ENCODE data around the gene EXTL2.
"Not testable (repeated sequence)": the region's sequence is repeated elsewhere in the genome, so short reads cannot be mapped to it uniquely, and the experiment has no call there.

The EXTL2 gene

GRCh38 chr1:100904528-100904927, 9.9 kb upstream of the EXTL2 start:
- Histone ChIP-seq H3K9me3 (ENCODE audit: control insufficient read depth, low read length) (no peaks in the 10 kb centered on the region), H3K4me3 (ENCODE audit: insufficient read depth, low read depth, low read length, poor library complexity, severe bottlenecking) (no peak overlapping the region), H3K36me3 (ENCODE audit: control insufficient read depth, insufficient read depth, low read length) (peaks cover 53% of the 10 kb centered on the region), H3K4me1 (ENCODE audit: control insufficient read depth, insufficient read depth, low read length, poor library complexity, severe bottlenecking) (no peaks in the 10 kb centered on the region), H3K27ac (ENCODE audit: insufficient read depth, low read length, poor library complexity, severe bottlenecking) (no peak overlapping the region), H3K27me3 (replicated peaks; ENCODE audit: control insufficient read depth, insufficient read depth, low read length, poor library complexity, severe bottlenecking) (no peaks in the 10 kb centered on the region)
- DNase-seq = no peak

- Histone ChIP-seq H3K27ac (ENCODE audit: insufficient read depth, low read length, poor library complexity, severe bottlenecking) (no peak overlapping the region), H3K9me3 (ENCODE audit: control insufficient read depth, low read length) (no peaks in the 10 kb centered on the region), H3K36me3 (ENCODE audit: control insufficient read depth, insufficient read depth, low read length) (peaks cover 50% of the 10 kb centered on the region), H3K4me3 (ENCODE audit: insufficient read depth, low read depth, low read length, poor library complexity, severe bottlenecking) (no peak overlapping the region), H3K27me3 (replicated peaks; ENCODE audit: control insufficient read depth, insufficient read depth, low read length, poor library complexity, severe bottlenecking) (no peaks in the 10 kb centered on the region), H3K4me1 (ENCODE audit: control insufficient read depth, insufficient read depth, low read length, poor library complexity, severe bottlenecking) (no peaks in the 10 kb centered on the region)
- no peak for DNase-seq
Measured at GRCh38 chr1:100903777-100904176, 9.1 kb upstream of the EXTL2 start.

GRCh38 chr1:100902365-100902764, 7.7 kb upstream of the EXTL2 start:
- no peak for DNase-seq
- Histone ChIP-seq H3K4me1 (ENCODE audit: control insufficient read depth, insufficient read depth, low read length, poor library complexity, severe bottlenecking) (peaks cover 13% of the 10 kb centered on the region), H3K36me3 (ENCODE audit: control insufficient read depth, insufficient read depth, low read length) (peaks cover 41% of the 10 kb centered on the region), H3K9me3 (ENCODE audit: control insufficient read depth, low read length) (no peaks in the 10 kb centered on the region), H3K27ac (ENCODE audit: insufficient read depth, low read length, poor library complexity, severe bottlenecking) (no peak overlapping the region), H3K4me3 (ENCODE audit: insufficient read depth, low read depth, low read length, poor library complexity, severe bottlenecking) (no peak overlapping the region), H3K27me3 (replicated peaks; ENCODE audit: control insufficient read depth, insufficient read depth, low read length, poor library complexity, severe bottlenecking) (no peaks in the 10 kb centered on the region)

- peak; percentile 53 to 64 (median 59) for DNase-seq
- Histone ChIP-seq H3K27me3 (replicated peaks; ENCODE audit: control insufficient read depth, insufficient read depth, low read length, poor library complexity, severe bottlenecking) (no peaks in the 10 kb centered on the region), H3K36me3 (ENCODE audit: control insufficient read depth, insufficient read depth, low read length) (peaks cover 15% of the 10 kb centered on the region), H3K27ac (ENCODE audit: insufficient read depth, low read length, poor library complexity, severe bottlenecking) (peak overlapping the region; percentile 100), H3K4me1 (ENCODE audit: control insufficient read depth, insufficient read depth, low read length, poor library complexity, severe bottlenecking) (peaks cover 22% of the 10 kb centered on the region), H3K9me3 (ENCODE audit: control insufficient read depth, low read length) (no peaks in the 10 kb centered on the region), H3K4me3 (ENCODE audit: insufficient read depth, low read depth, low read length, poor library complexity, severe bottlenecking) (peak overlapping the region; percentile 90)
Measured at GRCh38 chr1:100896481-100896982, 1.9 kb upstream of the EXTL2 start.

- peak within 1 kb of the TSS; percentile 90 for H3K4me3 ChIP-seq (ENCODE audit: insufficient read depth, low read depth, low read length, poor library complexity, severe bottlenecking)
- H3K27ac ChIP-seq (ENCODE audit: insufficient read depth, low read length, poor library complexity, severe bottlenecking) = peak within 1 kb of the TSS; percentile 100
- no peaks in the 10 kb centered on the region for H3K27me3 ChIP-seq (replicated peaks; ENCODE audit: control insufficient read depth, insufficient read depth, low read length, poor library complexity, severe bottlenecking)
- no peaks in the 10 kb centered on the region for H3K9me3 ChIP-seq (ENCODE audit: control insufficient read depth, low read length)
- H3K36me3 ChIP-seq (ENCODE audit: control insufficient read depth, insufficient read depth, low read length) = peaks cover 11% of the 10 kb centered on the region
- DNase-seq = peak; percentile 96 to 97 (median 97)
- H3K4me1 ChIP-seq (ENCODE audit: control insufficient read depth, insufficient read depth, low read length, poor library complexity, severe bottlenecking) = peaks cover 22% of the 10 kb centered on the region
Measured at GRCh38 chr1:100895540-100896480, 1.2 kb upstream of the EXTL2 start, which contains the start of gene SLC30A7. Gene SLC30A7 (plus strand): TSS chr1:100896090. CDS start chr1:100896263, 173 bp downstream.

GRCh38 chr1:100893718-100894117, 924 bp downstream of the EXTL2 start:
- Histone ChIP-seq H3K27me3 (replicated peaks; ENCODE audit: control insufficient read depth, insufficient read depth, low read length, poor library complexity, severe bottlenecking) (no peaks in the 10 kb centered on the region), H3K4me1 (ENCODE audit: control insufficient read depth, insufficient read depth, low read length, poor library complexity, severe bottlenecking) (peaks cover 22% of the 10 kb centered on the region), H3K9me3 (ENCODE audit: control insufficient read depth, low read length) (no peaks in the 10 kb centered on the region), H3K27ac (ENCODE audit: insufficient read depth, low read length, poor library complexity, severe bottlenecking) (no peak overlapping the region), H3K36me3 (ENCODE audit: control insufficient read depth, insufficient read depth, low read length) (no peaks in the 10 kb centered on the region), H3K4me3 (ENCODE audit: insufficient read depth, low read depth, low read length, poor library complexity, severe bottlenecking) (no peak overlapping the region)
- no peak for DNase-seq

GRCh38 chr1:100892554-100892953, 2.1 kb downstream of the EXTL2 start:
- no peak overlapping the region for H3K27ac ChIP-seq (ENCODE audit: insufficient read depth, low read length, poor library complexity, severe bottlenecking)
- H3K27me3 ChIP-seq (replicated peaks; ENCODE audit: control insufficient read depth, insufficient read depth, low read length, poor library complexity, severe bottlenecking) = no peaks in the 10 kb centered on the region
- DNase-seq = no peak
- no peaks in the 10 kb centered on the region for H3K9me3 ChIP-seq (ENCODE audit: control insufficient read depth, low read length)
- peaks cover 10% of the 10 kb centered on the region for H3K4me1 ChIP-seq (ENCODE audit: control insufficient read depth, insufficient read depth, low read length, poor library complexity, severe bottlenecking)
- no peaks in the 10 kb centered on the region for H3K36me3 ChIP-seq (ENCODE audit: control insufficient read depth, insufficient read depth, low read length)
- H3K4me3 ChIP-seq (ENCODE audit: insufficient read depth, low read depth, low read length, poor library complexity, severe bottlenecking) = no peak overlapping the region

GRCh38 chr1:100891380-100891779, 3.3 kb downstream of the EXTL2 start:
- Histone ChIP-seq H3K4me3 (ENCODE audit: insufficient read depth, low read depth, low read length, poor library complexity, severe bottlenecking) (no peak overlapping the region), H3K9me3 (ENCODE audit: control insufficient read depth, low read length) (no peaks in the 10 kb centered on the region), H3K36me3 (ENCODE audit: control insufficient read depth, insufficient read depth, low read length) (no peaks in the 10 kb centered on the region), H3K27ac (ENCODE audit: insufficient read depth, low read length, poor library complexity, severe bottlenecking) (no peak overlapping the region), H3K4me1 (ENCODE audit: control insufficient read depth, insufficient read depth, low read length, poor library complexity, severe bottlenecking) (peaks cover 4% of the 10 kb centered on the region), H3K27me3 (replicated peaks; ENCODE audit: control insufficient read depth, insufficient read depth, low read length, poor library complexity, severe bottlenecking) (no peaks in the 10 kb centered on the region)
- DNase-seq = no peak

- not testable (repeated sequence) for DNase-seq; H3K4me3 ChIP-seq (ENCODE audit: insufficient read depth, low read depth, low read length, poor library complexity, severe bottlenecking); H3K9me3 ChIP-seq (ENCODE audit: control insufficient read depth, low read length); H3K4me1 ChIP-seq (ENCODE audit: control insufficient read depth, insufficient read depth, low read length, poor library complexity, severe bottlenecking); H3K36me3 ChIP-seq (ENCODE audit: control insufficient read depth, insufficient read depth, low read length); H3K27me3 ChIP-seq (replicated peaks; ENCODE audit: control insufficient read depth, insufficient read depth, low read length, poor library complexity, severe bottlenecking); H3K27ac ChIP-seq (ENCODE audit: insufficient read depth, low read length, poor library complexity, severe bottlenecking)
Measured at GRCh38 chr1:100889869-100890482, 4.7 kb downstream of the EXTL2 start.

GRCh38 chr1:100889007-100889406, 5.6 kb downstream of the EXTL2 start:
- H3K27me3 ChIP-seq (replicated peaks; ENCODE audit: control insufficient read depth, insufficient read depth, low read length, poor library complexity, severe bottlenecking); DNase-seq; H3K36me3 ChIP-seq (ENCODE audit: control insufficient read depth, insufficient read depth, low read length); H3K27ac ChIP-seq (ENCODE audit: insufficient read depth, low read length, poor library complexity, severe bottlenecking); H3K4me1 ChIP-seq (ENCODE audit: control insufficient read depth, insufficient read depth, low read length, poor library complexity, severe bottlenecking); H3K9me3 ChIP-seq (ENCODE audit: control insufficient read depth, low read length); H3K4me3 ChIP-seq (ENCODE audit: insufficient read depth, low read depth, low read length, poor library complexity, severe bottlenecking): not testable (repeated sequence)
